HepG2 (cell line): ENCODE measurements around the gene AMZ1. TPM values are rescaled to one million over a fixed set of nuclear protein-coding genes. Genes with fewer than 3 reads are reported as not detected.
A peak's percentile ranks its signal among the peaks of the same experiment; 100 is the strongest.

Experiments used
- ATAC-seq: fragments of 200-7000 bp; cut with Tn5 transposase; 3 replicates; pipeline ENCODE4 v1.9.1; 2020; ENCODE audit warnings: mild to moderate bottlenecking, moderate library complexity
- BruUV-seq: library from RNA; stranded (reverse); fragments of 400-500 nt; replicated peaks from 2 replicates; lab custom pipeline; 2021; lab: Mats Ljungman, UMichigan
- CTCF ChIA-PET: fragments of 300-600 bp; formaldehyde crosslinking; extraction: SDS; loops from one replicate; lab custom pipeline; 2021; ENCODE audit warnings: low total read pairs, inconsistent platforms, low intra/inter-chr PET ratio; lab: Yijun Ruan, JAX
- POLR2A ChIA-PET: fragments of 350-600 bp; sonication (Branson Sonifier 250); formaldehyde crosslinking; loops from one replicate; lab custom pipeline; 2020; ENCODE audit warnings: antibody characterized with exemption, inconsistent platforms; lab: Yijun Ruan, JAX
- DNase-seq: peaks from one replicate; pipeline ENCODE4 v3.0.0-alpha.2; 2015; ENCODE audit warnings: low spot score
- FAIRE-seq: peaks from 3 replicates; lab custom pipeline; 2011; peaks lifted over from hg19 to GRCh38; lab: Jason Lieb, UNC
- H2AFZ ChIP-seq: one replicate; pipeline ENCODE4 v1.6.1; 2011; ENCODE audit warnings: low read length, inconsistent platforms
- H3K27ac ChIP-seq: fragments of 300-600 bp; 3 replicates; pipeline ENCODE4 v1.8.0; 2011; ENCODE audit warnings: mixed run types, mild to moderate bottlenecking, mixed read lengths, low read length, inconsistent platforms; ENCODE audit not compliant: insufficient read depth; ENCODE audit errors: extremely low read length
- H3K27me3 ChIP-seq, 2 experiments: fragments of 200-600 bp in 1 of 2; 2 replicates in 1 of 2; 3 replicates in 1 of 2; pipeline versions ENCODE4 v1.6.0 to v1.8.0; 2011; ENCODE audit warnings: low read length in 2 of 2, mild to moderate bottlenecking in 2 of 2, moderate library complexity in 2 of 2, inconsistent platforms in 1 of 2; ENCODE audit not compliant: insufficient read depth in 2 of 2, control insufficient read depth in 1 of 2
- H3K36me3 ChIP-seq, 2 experiments: fragments of 200-600 bp in 1 of 2; replicated peaks in 1 of 2; 2 replicates in 1 of 2; 3 replicates in 1 of 2; pipeline versions ENCODE4 v1.5.1 to v1.8.0; 2011; ENCODE audit warnings: low read length in 2 of 2, inconsistent platforms in 1 of 2; ENCODE audit not compliant: insufficient read depth in 2 of 2, control insufficient read depth in 1 of 2
- H3K4me1 ChIP-seq: 2 replicates; pipeline ENCODE4 v1.5.1; 2012; ENCODE audit warnings: low read length, inconsistent platforms; ENCODE audit not compliant: insufficient read depth
- H3K4me2 ChIP-seq: 2 replicates; pipeline ENCODE4 v1.6.0; 2011; ENCODE audit warnings: low read depth, low read length, inconsistent platforms
- H3K4me3 ChIP-seq, 3 experiments: fragments of 200-600 bp in 1 of 3; sonication (generic), shearing (Covaris generic) in 1 of 3; replicated peaks in 1 of 3; 2 replicates each; pipeline ENCODE4 v1.5.1; 2011 to 2016; ENCODE audit warnings: low read length in 3 of 3, inconsistent platforms in 2 of 3, low read depth in 2 of 3, mild to moderate bottlenecking in 2 of 3, control low read depth in 1 of 3, mixed read lengths in 1 of 3; ENCODE audit not compliant: insufficient read depth in 1 of 3
- H3K79me2 ChIP-seq: one replicate; pipeline ENCODE4 v1.6.1; 2011; ENCODE audit warnings: low read length, inconsistent platforms; ENCODE audit not compliant: insufficient read depth
- H3K9ac ChIP-seq: 2 replicates; pipeline ENCODE4 v1.6.0; 2011; ENCODE audit warnings: mild to moderate bottlenecking, low read depth, low read length, inconsistent platforms; ENCODE audit not compliant: insufficient read depth
- H3K9me3 ChIP-seq: 2 replicates; pipeline ENCODE4 v1.5.1; 2012; ENCODE audit warnings: mild to moderate bottlenecking, low read length
- H4K20me1 ChIP-seq: 2 replicates; pipeline ENCODE4 v1.6.0; 2011; ENCODE audit warnings: inconsistent platforms, mild to moderate bottlenecking, low read length, moderate library complexity; ENCODE audit not compliant: insufficient read depth
- CBX1 ChIP-seq: IDR thresholded peaks from one replicate; pipeline ENCODE4 v1.6.1; 2016; ENCODE audit warnings: antibody characterized with exemption, low read depth
- EED ChIP-seq: sonication (generic); formaldehyde crosslinking; IDR thresholded peaks from 2 replicates; pipeline ENCODE4 v1.5.0; 2020; ENCODE audit warnings: mild to moderate bottlenecking, missing genetic modification reagents
- ERF ChIP-seq: IDR thresholded peaks from 2 replicates; pipeline ENCODE4 v1.6.1; 2018; ENCODE audit warnings: missing biosample characterization, missing genetic modification reagents
- SATB2 ChIP-seq: sonication (generic); formaldehyde crosslinking; IDR thresholded peaks from 2 replicates; pipeline ENCODE4 v1.5.0; 2020; ENCODE audit warnings: missing genetic modification reagents
- SIX4 ChIP-seq: sonication (generic); formaldehyde crosslinking; IDR thresholded peaks from 2 replicates; pipeline ENCODE4 v1.4.0; 2020; ENCODE audit warnings: missing genetic modification reagents
- ZMAT3 ChIP-seq: sonication (generic); formaldehyde crosslinking; conservative IDR thresholded peaks from 2 replicates; pipeline ENCODE4 v1.7.0; 2021; ENCODE audit warnings: missing genetic modification reagents
- WGBS: methylation state at CpG from one replicate; pipeline ENCODE4 v1.1.6; 2017; ENCODE audit warnings: low lambda C conversion rate; 5-methylcytosine and 5-hydroxymethylcytosine counted together
- in situ Hi-C: cut with HindIII; loops from 2 replicates; pipeline ENCODE4 v1.10.0; 2017; ENCODE audit warnings: low pct_unique_long_range_greater_than_20kb; ENCODE audit not compliant: extremely low pct_ligation_motif_present
- intact Hi-C: fragments of 100-400 bp; cut with micrococcal nuclease; formaldehyde crosslinking; loops from one replicate; pipeline ENCODE4 v1.10.0; 2022; ENCODE audit not compliant: unreplicated experiment
- polyA plus RNA-seq, 8 experiments: library from polyadenylated mRNA; depleted of rRNA in 3 of 8; stranded (reverse) in 7 of 8; unstranded in 1 of 8; fragments of >200 nt; fragmentation: Illumina TruSeq in 4 of 8; extraction: Trizol in 4 of 8; gene quantifications; 2 replicates each; pipeline versions ENCODE4 v1.2.1 to v1.2.3, GENCODE V29; 2011 to 2016; ENCODE audit warnings: low read depth in 4 of 8, missing spikeins in 1 of 8, mixed read lengths in 1 of 8; ENCODE audit not compliant: insufficient read depth in 1 of 8
- total RNA-seq, 5 experiments: library from RNA; depleted of rRNA; stranded (reverse); fragments of >200 nt; fragmentation: Illumina TruSeq; extraction: Trizol; gene quantifications; 2 replicates each; pipeline ENCODE4 v1.2.3, GENCODE V29; 2016; ENCODE audit warnings: low read depth in 1 of 5
- TF ChIP-seq, protein P1 (sequence below): sonication (generic); formaldehyde crosslinking; IDR thresholded peaks from 2 replicates; pipeline ENCODE4 v1.8.0; 2022; ENCODE audit warnings: low read depth, missing genetic modification reagents
- TF ChIP-seq, protein P2 (sequence below): sonication (generic); formaldehyde crosslinking; IDR thresholded peaks from 2 replicates; pipeline ENCODE4 v1.8.1; 2022; ENCODE audit warnings: mild to moderate bottlenecking, missing genetic modification reagents
- TF ChIP-seq, protein P3 (sequence below): sonication (generic); formaldehyde crosslinking; IDR thresholded peaks from 2 replicates; pipeline ENCODE4 v1.8.1; 2022; ENCODE audit warnings: low read depth, mild to moderate bottlenecking, missing genetic modification reagents
- TF ChIP-seq, protein P4 (sequence below): sonication (generic); formaldehyde crosslinking; IDR thresholded peaks from 2 replicates; pipeline ENCODE4 v1.4.0; 2020; ENCODE audit warnings: missing genetic modification reagents

AMZ1 gene
- total and polyA plus RNA-seq, 2 of the 13 experiments (the other 11 are each of a cell fraction or from before 2014, with no cell fraction given) = 0.03 TPM; not detected in 1

DNA sequence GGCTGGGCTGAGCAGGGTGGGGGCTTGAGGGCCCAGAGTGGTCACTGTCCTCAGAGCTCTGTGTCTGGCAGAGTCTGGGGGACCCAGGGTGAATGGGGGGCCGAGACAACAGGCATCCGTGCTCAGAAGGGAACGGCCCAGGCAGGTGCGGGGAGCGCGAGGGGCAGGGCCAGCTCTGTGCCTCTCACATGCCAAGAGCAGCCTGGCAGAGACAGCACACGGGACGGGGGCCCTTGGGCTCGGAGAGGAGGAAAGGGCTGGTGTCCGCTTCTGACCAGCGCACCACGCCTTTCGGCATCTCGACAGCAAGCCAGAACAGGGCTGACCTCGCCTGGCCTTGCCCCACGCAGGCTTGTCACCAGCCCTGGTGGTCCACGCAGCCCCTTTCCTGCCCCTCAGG, 13.4 kb downstream of the AMZ1 start:
- no peaks in the 10 kb centered on the region for H4K20me1 ChIP-seq
- peaks cover under 1% of the 10 kb centered on the region; the same call in 1 of the 2 replicates for H3K4me1 ChIP-seq
- no peak overlapping the region for H3K9ac ChIP-seq
- ChIA-PET POLR2A (no interaction called here), CTCF (no interaction called here)
- no peaks in the 10 kb centered on the region for H3K79me2 ChIP-seq
- intact Hi-C loops (no loop called here), in situ Hi-C loops (no loop called here)
- H3K36me3 ChIP-seq = no peaks in the 10 kb centered on the region
- ATAC-seq = no peak
- no peak for TF ChIP-seq CBX1
- peaks cover 22 to 64% of the 10 kb centered on the region in 2 experiments; a peak in 3 of 5 replicates for H3K27me3 ChIP-seq
- no peak overlapping the region for H3K4me2 ChIP-seq
- no peak overlapping the region for H3K4me3 ChIP-seq
- no peak overlapping the region for H3K27ac ChIP-seq
- no peak overlapping the region for H2AFZ ChIP-seq
- H3K9me3 ChIP-seq = no peaks in the 10 kb centered on the region
- 49% methylated on average over 9 of the region's 17 CpGs for WGBS
- no peak for DNase-seq
- no peak for FAIRE-seq
- BruUV-seq = no TSS peak

DNA sequence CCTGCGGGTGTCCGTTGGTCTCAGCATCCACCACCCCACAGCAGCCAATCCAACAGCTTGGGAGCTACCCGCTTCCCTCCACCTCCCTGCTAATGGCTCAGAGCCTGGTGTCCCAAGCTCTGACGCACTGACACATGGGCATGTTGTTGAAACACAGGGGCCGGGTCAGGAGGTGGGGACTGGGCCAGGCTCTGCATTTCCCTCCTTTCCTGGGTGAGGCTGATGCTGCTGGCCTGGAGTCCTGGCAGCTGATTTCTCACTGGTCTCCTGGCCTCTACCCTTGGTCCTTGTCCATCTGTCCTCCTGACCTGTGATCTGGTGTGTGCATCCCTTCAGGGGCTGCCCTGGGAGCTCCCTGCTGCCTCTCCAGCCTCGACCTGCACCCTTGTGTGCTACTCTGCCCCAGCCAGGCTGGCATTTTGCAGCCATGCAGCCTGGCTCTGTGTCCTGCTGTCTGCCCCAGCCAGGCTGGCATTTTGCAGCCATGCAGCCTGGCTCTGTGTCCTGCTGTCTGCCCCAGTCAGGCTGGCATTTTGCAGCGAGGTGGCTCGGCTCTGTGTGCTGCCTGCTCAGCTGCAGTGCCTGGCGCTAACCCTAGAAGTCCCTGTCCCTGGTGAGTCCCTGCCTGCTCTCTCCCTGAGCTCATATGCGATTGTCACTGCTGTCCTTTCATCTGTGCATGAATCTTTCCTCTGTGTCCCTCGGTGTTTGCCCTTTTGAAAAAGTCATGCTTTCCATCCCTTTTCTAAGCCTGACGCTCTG, 14.0 kb downstream of the AMZ1 start:
- Histone ChIP-seq H4K20me1 (no peaks in the 10 kb centered on the region), H3K9ac (no peak overlapping the region), H3K27ac (no peak overlapping the region), H3K4me2 (no peak overlapping the region), H3K36me3 (no peaks in the 10 kb centered on the region), H3K27me3 (peaks cover 22 to 67% of the 10 kb centered on the region in 2 experiments; a peak in 3 of 5 replicates), H3K9me3 (no peaks in the 10 kb centered on the region), H3K79me2 (no peaks in the 10 kb centered on the region), H2AFZ (no peak overlapping the region), H3K4me3 (no peak overlapping the region), H3K4me1 (peaks cover 6% of the 10 kb centered on the region)
- no peak for DNase-seq
- in situ Hi-C loops = no loop called here
- POLR2A ChIA-PET = no interaction called here
- 17% methylated on average over 11 of the region's 12 CpGs for WGBS
- CTCF ChIA-PET = no interaction called here
- BruUV-seq = no TSS peak
- intact Hi-C loops = no loop called here
- no peak for FAIRE-seq
- peak; percentile 50 for ATAC-seq
- TF ChIP-seq, protein P1, sequence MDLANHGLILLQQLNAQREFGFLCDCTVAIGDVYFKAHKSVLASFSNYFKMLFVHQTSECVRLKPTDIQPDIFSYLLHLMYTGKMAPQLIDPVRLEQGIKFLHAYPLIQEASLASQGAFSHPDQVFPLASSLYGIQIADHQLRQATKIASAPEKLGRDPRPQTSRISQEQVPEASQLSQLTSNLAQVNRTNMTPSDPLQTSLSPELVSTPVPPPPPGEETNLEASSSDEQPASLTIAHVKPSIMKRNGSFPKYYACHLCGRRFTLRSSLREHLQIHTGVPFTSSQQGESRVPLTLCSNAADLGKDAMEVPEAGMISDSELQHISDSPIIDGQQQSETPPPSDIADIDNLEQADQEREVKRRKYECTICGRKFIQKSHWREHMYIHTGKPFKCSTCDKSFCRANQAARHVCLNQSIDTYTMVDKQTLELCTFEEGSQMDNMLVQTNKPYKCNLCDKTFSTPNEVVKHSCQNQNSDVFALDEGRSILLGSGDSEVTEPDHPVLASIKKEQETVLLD (CRISPR knock-in tag) = no peak
- TF ChIP-seq ERF (CRISPR knock-in tag) (no peak), SATB2 (CRISPR knock-in tag) (no peak), EED (CRISPR knock-in tag) (no peak), SIX4 (no peak), ZMAT3 (CRISPR knock-in tag) (no peak)
- TF ChIP-seq, protein P2, sequence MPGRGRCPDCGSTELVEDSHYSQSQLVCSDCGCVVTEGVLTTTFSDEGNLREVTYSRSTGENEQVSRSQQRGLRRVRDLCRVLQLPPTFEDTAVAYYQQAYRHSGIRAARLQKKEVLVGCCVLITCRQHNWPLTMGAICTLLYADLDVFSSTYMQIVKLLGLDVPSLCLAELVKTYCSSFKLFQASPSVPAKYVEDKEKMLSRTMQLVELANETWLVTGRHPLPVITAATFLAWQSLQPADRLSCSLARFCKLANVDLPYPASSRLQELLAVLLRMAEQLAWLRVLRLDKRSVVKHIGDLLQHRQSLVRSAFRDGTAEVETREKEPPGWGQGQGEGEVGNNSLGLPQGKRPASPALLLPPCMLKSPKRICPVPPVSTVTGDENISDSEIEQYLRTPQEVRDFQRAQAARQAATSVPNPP (CRISPR knock-in tag) = no peak
- TF ChIP-seq, protein P3, sequence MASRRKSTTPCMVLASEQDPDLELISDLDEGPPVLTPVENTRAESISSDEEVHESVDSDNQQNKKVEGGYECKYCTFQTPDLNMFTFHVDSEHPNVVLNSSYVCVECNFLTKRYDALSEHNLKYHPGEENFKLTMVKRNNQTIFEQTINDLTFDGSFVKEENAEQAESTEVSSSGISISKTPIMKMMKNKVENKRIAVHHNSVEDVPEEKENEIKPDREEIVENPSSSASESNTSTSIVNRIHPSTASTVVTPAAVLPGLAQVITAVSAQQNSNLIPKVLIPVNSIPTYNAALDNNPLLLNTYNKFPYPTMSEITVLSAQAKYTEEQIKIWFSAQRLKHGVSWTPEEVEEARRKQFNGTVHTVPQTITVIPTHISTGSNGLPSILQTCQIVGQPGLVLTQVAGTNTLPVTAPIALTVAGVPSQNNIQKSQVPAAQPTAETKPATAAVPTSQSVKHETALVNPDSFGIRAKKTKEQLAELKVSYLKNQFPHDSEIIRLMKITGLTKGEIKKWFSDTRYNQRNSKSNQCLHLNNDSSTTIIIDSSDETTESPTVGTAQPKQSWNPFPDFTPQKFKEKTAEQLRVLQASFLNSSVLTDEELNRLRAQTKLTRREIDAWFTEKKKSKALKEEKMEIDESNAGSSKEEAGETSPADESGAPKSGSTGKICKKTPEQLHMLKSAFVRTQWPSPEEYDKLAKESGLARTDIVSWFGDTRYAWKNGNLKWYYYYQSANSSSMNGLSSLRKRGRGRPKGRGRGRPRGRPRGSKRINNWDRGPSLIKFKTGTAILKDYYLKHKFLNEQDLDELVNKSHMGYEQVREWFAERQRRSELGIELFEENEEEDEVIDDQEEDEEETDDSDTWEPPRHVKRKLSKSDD (CRISPR knock-in tag) = no peak
- TF ChIP-seq, protein P4, sequence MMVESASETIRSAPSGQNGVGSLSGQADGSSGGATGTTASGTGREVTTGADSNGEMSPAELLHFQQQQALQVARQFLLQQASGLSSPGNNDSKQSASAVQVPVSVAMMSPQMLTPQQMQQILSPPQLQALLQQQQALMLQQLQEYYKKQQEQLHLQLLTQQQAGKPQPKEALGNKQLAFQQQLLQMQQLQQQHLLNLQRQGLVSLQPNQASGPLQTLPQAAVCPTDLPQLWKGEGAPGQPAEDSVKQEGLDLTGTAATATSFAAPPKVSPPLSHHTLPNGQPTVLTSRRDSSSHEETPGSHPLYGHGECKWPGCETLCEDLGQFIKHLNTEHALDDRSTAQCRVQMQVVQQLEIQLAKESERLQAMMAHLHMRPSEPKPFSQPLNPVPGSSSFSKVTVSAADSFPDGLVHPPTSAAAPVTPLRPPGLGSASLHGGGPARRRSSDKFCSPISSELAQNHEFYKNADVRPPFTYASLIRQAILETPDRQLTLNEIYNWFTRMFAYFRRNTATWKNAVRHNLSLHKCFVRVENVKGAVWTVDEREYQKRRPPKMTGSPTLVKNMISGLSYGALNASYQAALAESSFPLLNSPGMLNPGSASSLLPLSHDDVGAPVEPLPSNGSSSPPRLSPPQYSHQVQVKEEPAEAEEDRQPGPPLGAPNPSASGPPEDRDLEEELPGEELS = no peak
